DMS53 treated with DMSO at 0.1 percent for 48 hours (cell line): ENCODE results near the gene KCNIP4.

Experiments
- DNase-seq: peaks from one replicate; lab custom pipeline; 2025; ENCODE audit not compliant: unreplicated experiment; lab: John Stamatoyannopoulos, UW

KCNIP4 gene

DNA sequence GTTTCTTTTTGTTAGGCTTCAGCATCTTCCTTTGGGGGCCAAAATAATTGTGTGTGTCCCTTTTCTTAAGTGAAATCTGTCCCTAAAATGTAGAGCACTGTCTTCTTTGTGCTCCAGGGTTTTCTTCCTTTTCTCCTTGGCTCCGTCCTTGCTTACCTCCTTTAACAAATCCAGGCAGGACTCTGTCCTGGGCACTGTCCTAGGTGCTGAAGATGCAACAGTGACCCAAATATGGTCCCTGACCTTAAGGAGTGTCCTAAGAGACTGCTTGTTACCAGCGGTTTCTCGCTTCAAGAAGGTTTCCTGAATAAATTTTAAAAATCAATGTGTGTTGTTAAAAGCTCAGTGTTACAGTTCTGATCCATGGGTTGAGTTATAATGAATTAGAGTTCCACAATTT lies 471.8 kb downstream of the KCNIP4 start:
- no peak for DNase-seq

- DNase-seq = no peak
Observed at GRCh38 chr4:21474195-21474594, 474.4 kb downstream of the KCNIP4 start.

GRCh38 chr4:21470535-21470934 lies 478.0 kb downstream of the KCNIP4 start:
- DNase-seq = peak; percentile 81

DNA sequence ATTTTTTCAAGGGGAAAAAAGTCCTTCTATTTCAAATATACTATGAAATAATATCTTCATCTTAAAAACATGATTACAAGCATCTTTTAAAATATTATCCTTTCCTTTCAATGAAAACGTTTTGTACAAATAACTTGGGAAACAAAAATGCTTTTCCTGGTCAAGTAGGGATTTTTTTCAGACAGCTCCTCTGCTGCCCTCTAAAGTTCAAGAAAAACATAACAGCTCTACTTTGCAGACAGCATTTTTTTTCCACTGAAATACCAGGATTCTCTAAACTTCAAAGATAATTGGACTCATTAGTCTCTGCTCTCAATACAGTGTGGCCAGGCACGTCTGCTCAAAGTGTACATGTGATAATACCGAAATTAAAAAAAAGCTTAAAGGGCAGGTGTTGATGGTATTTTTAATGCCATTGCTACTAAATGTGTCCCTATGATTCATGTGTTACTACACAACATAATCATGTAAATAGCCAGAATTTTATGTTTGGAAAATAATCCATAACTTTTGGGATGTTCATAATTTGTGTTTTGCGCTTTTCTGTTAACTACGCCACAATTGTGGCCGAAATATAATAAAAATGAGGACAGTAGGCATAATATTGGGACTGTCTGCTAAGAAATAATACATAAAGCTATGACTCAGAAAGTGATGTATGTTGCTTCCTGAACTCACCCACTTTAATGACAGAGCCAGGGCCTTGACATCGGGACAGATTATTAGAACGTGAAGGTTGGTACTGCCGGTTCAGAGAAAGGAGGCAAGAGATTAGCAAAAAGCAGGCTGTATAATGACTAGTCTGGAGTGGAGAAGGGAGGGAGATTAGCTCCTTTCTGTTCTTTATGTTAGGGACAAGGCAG lies 478.9 kb downstream of the KCNIP4 start:
- DNase-seq = peak; percentile 67

GRCh38 chr4:21467551-21467950 lies 481.0 kb downstream of the KCNIP4 start:
- no peak for DNase-seq

DNA sequence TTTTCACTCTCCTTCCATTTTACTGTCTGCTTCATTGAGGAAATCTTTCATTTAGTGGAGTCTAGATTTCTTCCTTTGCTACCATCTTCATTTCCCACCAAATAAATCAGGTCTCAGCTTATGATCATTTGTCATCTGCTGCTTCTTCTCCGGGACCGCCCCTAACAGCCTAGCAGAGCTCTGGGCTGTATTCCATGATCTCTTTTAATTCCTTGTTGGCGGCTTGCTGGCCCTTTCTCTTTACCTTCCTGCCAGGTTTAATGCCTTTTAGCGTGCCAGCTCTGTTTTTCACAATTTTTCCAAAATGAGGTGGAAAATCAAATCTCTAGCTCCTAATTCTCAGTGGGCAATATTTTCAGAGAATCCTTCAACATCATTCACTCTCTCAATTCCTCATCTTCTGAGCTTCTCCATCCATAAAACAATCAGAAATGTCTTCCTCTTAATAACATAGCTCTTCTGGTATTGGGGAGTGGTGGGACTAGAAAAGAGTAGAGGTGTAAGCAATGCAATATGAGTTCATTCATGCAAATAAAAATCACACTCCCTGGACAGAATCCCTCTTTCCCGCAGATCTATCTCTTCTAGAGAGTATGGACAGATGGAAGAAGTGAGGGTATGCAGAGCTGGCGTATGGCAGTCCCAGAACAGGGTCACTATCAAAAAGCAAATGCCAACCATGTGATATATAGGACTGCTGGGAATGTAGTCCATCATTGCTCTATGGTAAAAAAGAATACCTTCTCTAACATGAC lies 491.3 kb downstream of the KCNIP4 start:
- DNase-seq = no peak

GRCh38 chr4:21454831-21455230 lies 493.7 kb downstream of the KCNIP4 start:
- no peak for DNase-seq

- DNase-seq = no peak
Observed at GRCh38 chr4:21454201-21454600, 494.4 kb downstream of the KCNIP4 start.

DNA sequence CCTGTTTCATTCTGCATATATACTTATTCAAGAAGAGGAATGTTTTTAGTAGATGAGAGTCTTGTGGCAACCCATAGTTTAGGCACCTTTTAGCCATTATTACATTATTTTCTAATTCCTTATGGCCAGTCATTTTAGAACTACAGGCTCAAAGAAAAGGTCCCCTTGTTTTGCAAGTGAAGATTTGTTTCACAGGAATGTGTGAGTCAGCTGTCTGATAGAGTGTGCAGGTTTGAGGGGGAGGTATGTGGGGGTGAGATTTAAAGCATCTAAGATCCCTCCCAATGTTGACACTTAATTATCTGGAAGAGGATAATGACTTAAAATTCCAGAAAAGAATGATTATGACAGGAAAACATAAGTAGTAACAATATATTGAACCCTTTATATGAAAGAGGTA lies 495.6 kb downstream of the KCNIP4 start:
- no peak for DNase-seq

DNA sequence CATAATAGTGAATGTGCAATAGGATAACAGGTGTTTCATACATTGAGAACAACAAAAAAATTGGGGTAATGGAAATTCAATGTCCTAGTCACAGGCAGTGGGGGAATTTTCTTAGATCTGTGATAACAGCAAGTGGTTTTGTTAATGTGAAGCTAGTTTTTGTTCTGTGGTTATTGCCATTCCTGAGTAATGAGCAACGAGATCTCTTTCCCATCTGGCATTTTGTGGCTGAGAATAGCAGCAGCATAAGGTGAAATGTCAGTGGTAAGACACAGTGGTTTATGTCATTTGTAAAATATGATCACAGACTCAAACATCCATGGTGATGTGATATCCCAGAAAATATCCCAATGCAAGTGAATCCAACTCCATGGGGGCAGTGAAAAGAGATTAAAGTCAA lies 497.5 kb downstream of the KCNIP4 start:
- no peak for DNase-seq

DNA sequence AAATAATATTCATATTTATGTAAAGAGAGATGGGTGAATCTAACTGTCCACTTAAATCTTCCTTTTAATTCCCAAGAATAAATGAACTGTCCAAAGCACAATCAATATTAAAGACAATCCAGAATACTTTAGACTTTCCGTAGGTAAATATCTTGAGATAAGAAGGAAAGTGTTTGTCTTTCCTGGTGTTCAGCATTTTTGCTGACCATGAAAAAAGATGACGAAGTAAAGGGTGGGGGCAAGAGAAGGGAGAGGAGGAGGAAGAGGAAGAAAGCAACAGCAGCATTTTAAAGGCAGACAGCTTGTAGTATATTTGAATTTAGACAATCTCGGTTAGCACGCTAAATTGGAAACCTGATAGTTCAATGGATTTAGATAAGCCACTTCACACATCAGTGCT lies 498.2 kb downstream of the KCNIP4 start:
- DNase-seq = no peak

- peak; percentile 83 for DNase-seq
Observed at GRCh38 chr4:21447301-21448054, 501.1 kb downstream of the KCNIP4 start.

DNA sequence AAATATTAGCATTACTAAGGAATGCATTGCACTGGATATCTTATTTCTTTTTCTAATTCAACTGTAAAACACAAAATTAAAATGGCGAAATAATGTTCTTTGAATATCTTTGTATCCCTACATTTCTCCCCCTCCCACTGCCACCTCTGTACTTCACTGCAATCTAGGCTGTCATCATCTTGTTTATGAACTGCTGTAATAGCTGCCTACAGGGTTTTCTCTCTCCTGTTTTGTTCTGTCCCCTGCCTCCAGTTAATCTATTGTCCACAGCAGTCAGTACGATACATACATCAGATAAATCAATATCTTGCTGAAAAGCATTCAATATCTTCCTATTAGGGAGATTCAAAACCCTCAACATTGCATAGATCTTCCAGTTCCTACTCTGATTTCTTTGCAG lies 528.4 kb downstream of the KCNIP4 start:
- DNase-seq = no peak

- no peak for DNase-seq
Observed at GRCh38 chr4:21415728-21416127, 532.8 kb downstream of the KCNIP4 start.

GRCh38 chr4:21413807-21414370 lies 534.7 kb downstream of the KCNIP4 start:
- DNase-seq = peak; percentile 89

- no peak for DNase-seq
Observed at GRCh38 chr4:21411086-21411485, 537.5 kb downstream of the KCNIP4 start.

GRCh38 chr4:21410372-21410771 lies 538.2 kb downstream of the KCNIP4 start:
- DNase-seq = no peak

GRCh38 chr4:21387683-21388082 lies 560.9 kb downstream of the KCNIP4 start:
- DNase-seq = no peak

- DNase-seq = no peak
Observed at GRCh38 chr4:21386166-21386780, 562.3 kb downstream of the KCNIP4 start.

GRCh38 chr4:21385706-21386105 lies 562.9 kb downstream of the KCNIP4 start:
- no peak for DNase-seq

GRCh38 chr4:21384609-21385008 lies 564.0 kb downstream of the KCNIP4 start:
- no peak for DNase-seq
